Upper lobe of right lung (tissue), 1 donor: ENCODE measurements around the gene CCN2. TPM values are rescaled to one million over a fixed set of nuclear protein-coding genes. Genes with fewer than 3 reads are reported as not detected.
A peak's percentile ranks its signal among the peaks of the same experiment; 100 is the strongest.

Experiments used
- ATAC-seq: fragments of 200-7000 bp; cut with Tn5 transposase; one replicate; pipeline ENCODE4 v1.9.1; 2020; ENCODE audit warnings: mild to moderate bottlenecking, moderate library complexity
- DNase-seq: peaks from one replicate; pipeline ENCODE4 v3.0.0-alpha.2; 2020
- H3K27ac ChIP-seq: fragments of 200-600 bp; one replicate; pipeline ENCODE4 v1.8.0; 2022
- H3K27me3 ChIP-seq: fragments of 200-600 bp; one replicate; pipeline ENCODE4 v1.8.0; 2022; ENCODE audit warnings: mild to moderate bottlenecking
- H3K36me3 ChIP-seq: fragments of 200-600 bp; one replicate; pipeline ENCODE4 v1.8.0; 2022
- H3K4me1 ChIP-seq: fragments of 200-600 bp; one replicate; pipeline ENCODE4 v1.8.0; 2022
- H3K4me3 ChIP-seq: fragments of 200-600 bp; one replicate; pipeline ENCODE4 v1.8.0; 2022; ENCODE audit warnings: mild to moderate bottlenecking
- H3K9me3 ChIP-seq: fragments of 200-600 bp; one replicate; pipeline ENCODE4 v1.8.0; 2022
- CTCF ChIP-seq: fragments of 200-600 bp; IDR thresholded peaks from one replicate; pipeline ENCODE4 v1.8.0; 2022; ENCODE audit warnings: antibody characterized with exemption
- intact Hi-C: fragments of 100-400 bp; cut with DNase I; formaldehyde crosslinking; loops from one replicate; pipeline ENCODE4 v1.11.0; 2022
- total RNA-seq: library from RNA; stranded (reverse); fragmentation: NEBNext Ultra II Directional; extraction: Animal tissue kit (Norgen Biotek cat#: 25700); gene quantifications from one replicate; pipeline ENCODE4 v1.2.1, GENCODE V29; 2021
- donor health status: DM: no; HTN: yes; CAD: no; lungs with severe emphysema.

The CCN2 gene
- total RNA-seq, 1 donor from 2014 or later: 229 TPM

GRCh38 chr6:131951576-131952230 is 531 bp upstream of the CCN2 start:
- intact Hi-C loops: no loop called here
- ATAC-seq (no peak), DNase-seq (no peak)
- no peak for TF ChIP-seq CTCF
- peaks cover 16% of the 10 kb centered on the region for H3K4me1 ChIP-seq
- no peaks in the 10 kb centered on the region for H3K9me3 ChIP-seq
- H3K27ac ChIP-seq: peak overlapping the region; percentile 55
- H3K27me3 ChIP-seq: no peaks in the 10 kb centered on the region
- H3K36me3 ChIP-seq: peaks cover 9% of the 10 kb centered on the region
- H3K4me3 ChIP-seq: peak overlapping the region; percentile 71

- DNase-seq: peak; percentile 82
- Histone ChIP-seq H3K27me3 (no peaks in the 10 kb centered on the region), H3K4me3 (peak overlapping the region; percentile 71), H3K4me1 (peaks cover 16% of the 10 kb centered on the region), H3K9me3 (no peaks in the 10 kb centered on the region), H3K36me3 (peaks cover 9% of the 10 kb centered on the region), H3K27ac (peak overlapping the region; percentile 86)
- TF ChIP-seq CTCF: peak; percentile 42
- ATAC-seq: peak; percentile 74
- intact Hi-C loops: no loop called here
These were observed 1.0 kb downstream of the CCN2 start for GRCh38 chr6:131949909-131950766.

- H3K4me1 ChIP-seq: peaks cover 16% of the 10 kb centered on the region
- H3K27ac ChIP-seq: peak overlapping the region; percentile 86
- ATAC-seq: no peak
- H3K27me3 ChIP-seq: no peaks in the 10 kb centered on the region
- intact Hi-C loops: no loop called here
- no peak for DNase-seq
- no peaks in the 10 kb centered on the region for H3K9me3 ChIP-seq
- H3K36me3 ChIP-seq: peaks cover 9% of the 10 kb centered on the region
- peak overlapping the region; percentile 71 for H3K4me3 ChIP-seq
- TF ChIP-seq CTCF: no peak
These were observed 1.6 kb downstream of the CCN2 start for GRCh38 chr6:131949620-131949908.

GRCh38 chr6:131948692-131949619 is 2.2 kb downstream of the CCN2 start:
- no peaks in the 10 kb centered on the region for H3K9me3 ChIP-seq
- intact Hi-C loops: no loop called here
- peak overlapping the region; percentile 71 for H3K4me3 ChIP-seq
- ATAC-seq: no peak
- H3K27me3 ChIP-seq: no peaks in the 10 kb centered on the region
- H3K4me1 ChIP-seq: peaks cover 10% of the 10 kb centered on the region
- H3K36me3 ChIP-seq: peaks cover 9% of the 10 kb centered on the region
- DNase-seq: no peak
- peak overlapping the region; percentile 86 for H3K27ac ChIP-seq
- no peak for TF ChIP-seq CTCF

GRCh38 chr6:131947986-131948661 is 3.0 kb downstream of the CCN2 start:
- no peak for TF ChIP-seq CTCF
- intact Hi-C loops: no loop called here
- no peak for ATAC-seq
- Histone ChIP-seq H3K4me1 (peaks cover 4% of the 10 kb centered on the region), H3K36me3 (peaks cover 9% of the 10 kb centered on the region), H3K27ac (peak overlapping the region; percentile 86), H3K4me3 (peak overlapping the region; percentile 71), H3K27me3 (no peaks in the 10 kb centered on the region), H3K9me3 (no peaks in the 10 kb centered on the region)
- no peak for DNase-seq
